MM.1S (cell line): ENCODE measurements around the gene PACS2.

Experiments
- DNase-seq: peaks from one replicate; pipeline ENCODE4 v3.0.0-alpha.2; 2015
- H2AFZ ChIP-seq: fragments of 300-600 bp; sonication (generic); 2 replicates; pipeline ENCODE4 v1.6.0; 2016; ENCODE audit warnings: antibody characterized with exemption, low read length
- H3F3A ChIP-seq: fragments of 300-600 bp; sonication (generic); 2 replicates; pipeline ENCODE4 v1.6.1; 2016; ENCODE audit warnings: mild to moderate bottlenecking, antibody characterized with exemption, low read length, moderate library complexity, mixed read lengths; ENCODE audit not compliant: insufficient read depth
- H3K27ac ChIP-seq: fragments of 300-600 bp; sonication (generic); 2 replicates; pipeline ENCODE4 v1.5.1; 2016; ENCODE audit warnings: mild to moderate bottlenecking, low read length
- H3K27me3 ChIP-seq: fragments of 300-600 bp; sonication (generic); replicated peaks from 2 replicates; pipeline ENCODE4 v1.6.0; 2016; ENCODE audit warnings: low read length; ENCODE audit not compliant: insufficient read depth
- H3K36me3 ChIP-seq: fragments of 300-600 bp; sonication (generic); replicated peaks from 2 replicates; pipeline ENCODE4 v1.6.1; 2016; ENCODE audit warnings: mild to moderate bottlenecking, low read length, mixed read lengths; ENCODE audit not compliant: insufficient read depth
- H3K4me1 ChIP-seq: fragments of 300-600 bp; sonication (generic); 2 replicates; pipeline ENCODE4 v1.6.1; 2016; ENCODE audit warnings: low read length, mixed read lengths
- H3K4me2 ChIP-seq: fragments of 300-600 bp; sonication (generic); 2 replicates; pipeline ENCODE4 v1.6.0; 2016; ENCODE audit warnings: low read depth, low read length
- H3K4me3 ChIP-seq: fragments of 300-600 bp; sonication (generic); 2 replicates; pipeline ENCODE4 v1.5.1; 2016; ENCODE audit warnings: low read length, mixed read lengths
- H3K79me2 ChIP-seq: fragments of 300-600 bp; sonication (generic); 2 replicates; pipeline ENCODE4 v1.6.1; 2016; ENCODE audit warnings: mixed run types, low read length, mixed read lengths
- H3K9ac ChIP-seq: fragments of 300-600 bp; sonication (generic); 2 replicates; pipeline ENCODE4 v1.6.1; 2016; ENCODE audit warnings: low read length, mixed read lengths
- H3K9me2 ChIP-seq: fragments of 300-600 bp; sonication (generic); replicated peaks from 2 replicates; pipeline ENCODE4 v1.6.1; 2016; ENCODE audit warnings: mild to moderate bottlenecking, low read length, mixed read lengths; ENCODE audit not compliant: insufficient read depth
- H3K9me3 ChIP-seq: fragments of 300-600 bp; sonication (generic); replicated peaks from 2 replicates; pipeline ENCODE4 v1.6.1; 2016; ENCODE audit warnings: mild to moderate bottlenecking, low read length, mixed read lengths; ENCODE audit not compliant: insufficient read depth
- H4K20me1 ChIP-seq: fragments of 300-600 bp; sonication (generic); 2 replicates; pipeline ENCODE4 v1.6.1; 2016; ENCODE audit warnings: mild to moderate bottlenecking, low read length, moderate library complexity, mixed read lengths; ENCODE audit not compliant: insufficient read depth
- CTCF ChIP-seq: fragments of 300-600 bp; sonication (generic); IDR thresholded peaks from 2 replicates; pipeline ENCODE4 v1.5.1; 2016; ENCODE audit warnings: antibody characterized with exemption, low read length, mixed read lengths
- EZH2 ChIP-seq: fragments of 300-600 bp; sonication (generic); optimal IDR thresholded peaks from 2 replicates; pipeline ENCODE3; 2017; ENCODE audit warnings: low read depth, mild to moderate bottlenecking, antibody characterized with exemption, low read length, mixed read lengths
- EZH2phosphoT487 ChIP-seq: fragments of 300-600 bp; sonication (generic); IDR thresholded peaks from 2 replicates; pipeline ENCODE4 v1.6.1; 2018; ENCODE audit warnings: antibody characterized with exemption, low read length

Gene PACS2

GRCh38 chr14:105317546-105317945, 3.0 kb downstream of the PACS2 start:
- no peak for DNase-seq
- TF ChIP-seq CTCF (no peak), EZH2phosphoT487 (no peak), EZH2 (no peak)
- H2AFZ ChIP-seq, result no peak overlapping the region

GRCh38 chr14:105322791-105323556, 8.4 kb downstream of the PACS2 start:
- TF ChIP-seq CTCF, result no peak
- no peak for TF ChIP-seq EZH2
- TF ChIP-seq EZH2phosphoT487, result no peak
- Histone ChIP-seq H3K4me2 (no peak overlapping the region), H3K36me3 (no peaks in the 10 kb centered on the region), H3K27ac (no peak overlapping the region), H4K20me1 (no peaks in the 10 kb centered on the region), H3K27me3 (no peaks in the 10 kb centered on the region), H3K4me1 (no peaks in the 10 kb centered on the region), H3K9me2 (no peaks in the 10 kb centered on the region), H2AFZ (no peak overlapping the region), H3K9me3 (no peaks in the 10 kb centered on the region), H3K9ac (no peak overlapping the region), H3K79me2 (no peaks in the 10 kb centered on the region; the same call in 1 of the 2 replicates), H3K4me3 (no peak overlapping the region), H3F3A (no peaks in the 10 kb centered on the region)
- no peak for DNase-seq

More at GRCh38 chr14:105317546-105317945, 3.0 kb downstream of the PACS2 start:
- Histone ChIP-seq H3F3A (no peaks in the 10 kb centered on the region), H3K27me3 (no peaks in the 10 kb centered on the region), H3K36me3 (no peaks in the 10 kb centered on the region), H3K9ac (no peak overlapping the region), H3K9me3 (no peaks in the 10 kb centered on the region), H3K4me2 (no peak overlapping the region), H3K4me3 (no peak overlapping the region), H3K27ac (no peak overlapping the region), H3K79me2 (peaks cover 12% of the 10 kb centered on the region; the same call in 1 of the 2 replicates), H3K4me1 (no peaks in the 10 kb centered on the region), H4K20me1 (no peaks in the 10 kb centered on the region), H3K9me2 (no peaks in the 10 kb centered on the region)

GRCh38 chr14:105323663-105324062, 9.1 kb downstream of the PACS2 start:
- no peaks in the 10 kb centered on the region for H4K20me1 ChIP-seq
- H3K9me3 ChIP-seq, result no peaks in the 10 kb centered on the region
- no peak overlapping the region for H3K27ac ChIP-seq
- no peak overlapping the region for H3K4me3 ChIP-seq
- H3K79me2 ChIP-seq, result no peaks in the 10 kb centered on the region; the same call in 1 of the 2 replicates
- H3K27me3 ChIP-seq, result no peaks in the 10 kb centered on the region
- no peak overlapping the region for H3K9ac ChIP-seq
- no peak for DNase-seq
- no peaks in the 10 kb centered on the region for H3K36me3 ChIP-seq
- TF ChIP-seq EZH2phosphoT487, result no peak
- no peak for TF ChIP-seq EZH2
- no peak for TF ChIP-seq CTCF
- H2AFZ ChIP-seq, result no peak overlapping the region
- H3K4me2 ChIP-seq, result no peak overlapping the region
- H3F3A ChIP-seq, result no peaks in the 10 kb centered on the region
- no peaks in the 10 kb centered on the region for H3K4me1 ChIP-seq
- no peaks in the 10 kb centered on the region for H3K9me2 ChIP-seq
